Nephron (organoid): ENCODE data around the gene ICE1.

Experiments
- H3K27ac Mint-ChIP-seq, 3 experiments: 2 replicates each; pipeline ENCODE4 v1.8.0; 2020; ENCODE audit warnings: mixed read lengths in 3 of 3, mild to moderate bottlenecking in 2 of 3, moderate library complexity in 1 of 3
- H3K27me3 Mint-ChIP-seq: 2 replicates; pipeline ENCODE4 v1.8.0; 2021; ENCODE audit warnings: low read depth, mild to moderate bottlenecking, moderate library complexity, mixed read lengths
- H3K36me3 Mint-ChIP-seq: 2 replicates; pipeline ENCODE4 v1.8.0; 2020; ENCODE audit warnings: low read depth, mixed read lengths
- H3K4me1 Mint-ChIP-seq: 2 replicates; pipeline ENCODE4 v1.8.0; 2020; ENCODE audit warnings: mixed read lengths
- H3K4me3 Mint-ChIP-seq, 3 experiments: 2 replicates each; pipeline ENCODE4 v1.8.0; 2020; ENCODE audit warnings: mild to moderate bottlenecking in 3 of 3, mixed read lengths in 3 of 3, moderate library complexity in 2 of 3
- H3K9me3 Mint-ChIP-seq: 2 replicates; pipeline ENCODE4 v1.8.0; 2020; ENCODE audit warnings: mixed read lengths
- TF ChIP-seq, protein P1 (sequence below), 3 experiments: fragments of 200-600 bp; sonication (generic); IDR thresholded peaks; one replicate each; pipeline ENCODE4 v1.5.0; 2021; ENCODE audit warnings: antibody characterized with exemption in 3 of 3; ENCODE audit not compliant: unreplicated experiment in 3 of 3

ICE1 gene

DNA sequence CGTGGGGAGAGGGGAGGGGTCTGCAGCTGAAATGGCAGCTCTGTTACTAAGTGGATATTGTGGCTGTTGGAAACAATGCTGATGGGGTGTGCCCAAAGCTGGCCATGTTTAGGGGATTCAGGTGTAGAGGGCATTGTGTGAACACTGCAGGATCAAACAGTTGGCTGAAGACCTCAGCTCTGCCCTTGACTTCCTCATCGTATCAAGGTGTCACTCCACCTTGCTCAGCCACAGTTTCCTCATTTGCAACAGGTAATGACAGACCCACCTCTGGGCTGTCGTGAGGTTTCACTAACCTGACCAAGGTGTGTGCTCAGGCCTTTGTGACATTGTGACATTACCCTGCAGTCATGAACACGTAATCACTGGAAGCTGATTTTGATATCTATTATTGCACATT is 111.9 kb downstream of the ICE1 start:
- H3K4me1 Mint-ChIP-seq: peaks cover 14% of the 10 kb centered on the region
- no peak overlapping the region for H3K27ac Mint-ChIP-seq
- no peak overlapping the region for H3K4me3 Mint-ChIP-seq
- H3K27me3 Mint-ChIP-seq: peaks cover 14% of the 10 kb centered on the region
- H3K9me3 Mint-ChIP-seq: peaks cover 3% of the 10 kb centered on the region
- H3K36me3 Mint-ChIP-seq: no peaks in the 10 kb centered on the region
- TF ChIP-seq, protein P1, sequence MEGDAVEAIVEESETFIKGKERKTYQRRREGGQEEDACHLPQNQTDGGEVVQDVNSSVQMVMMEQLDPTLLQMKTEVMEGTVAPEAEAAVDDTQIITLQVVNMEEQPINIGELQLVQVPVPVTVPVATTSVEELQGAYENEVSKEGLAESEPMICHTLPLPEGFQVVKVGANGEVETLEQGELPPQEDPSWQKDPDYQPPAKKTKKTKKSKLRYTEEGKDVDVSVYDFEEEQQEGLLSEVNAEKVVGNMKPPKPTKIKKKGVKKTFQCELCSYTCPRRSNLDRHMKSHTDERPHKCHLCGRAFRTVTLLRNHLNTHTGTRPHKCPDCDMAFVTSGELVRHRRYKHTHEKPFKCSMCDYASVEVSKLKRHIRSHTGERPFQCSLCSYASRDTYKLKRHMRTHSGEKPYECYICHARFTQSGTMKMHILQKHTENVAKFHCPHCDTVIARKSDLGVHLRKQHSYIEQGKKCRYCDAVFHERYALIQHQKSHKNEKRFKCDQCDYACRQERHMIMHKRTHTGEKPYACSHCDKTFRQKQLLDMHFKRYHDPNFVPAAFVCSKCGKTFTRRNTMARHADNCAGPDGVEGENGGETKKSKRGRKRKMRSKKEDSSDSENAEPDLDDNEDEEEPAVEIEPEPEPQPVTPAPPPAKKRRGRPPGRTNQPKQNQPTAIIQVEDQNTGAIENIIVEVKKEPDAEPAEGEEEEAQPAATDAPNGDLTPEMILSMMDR (IDR thresholded peaks at IDR 0.05; ENCODE audit: unreplicated experiment in 3 of 3): no peak

DNA sequence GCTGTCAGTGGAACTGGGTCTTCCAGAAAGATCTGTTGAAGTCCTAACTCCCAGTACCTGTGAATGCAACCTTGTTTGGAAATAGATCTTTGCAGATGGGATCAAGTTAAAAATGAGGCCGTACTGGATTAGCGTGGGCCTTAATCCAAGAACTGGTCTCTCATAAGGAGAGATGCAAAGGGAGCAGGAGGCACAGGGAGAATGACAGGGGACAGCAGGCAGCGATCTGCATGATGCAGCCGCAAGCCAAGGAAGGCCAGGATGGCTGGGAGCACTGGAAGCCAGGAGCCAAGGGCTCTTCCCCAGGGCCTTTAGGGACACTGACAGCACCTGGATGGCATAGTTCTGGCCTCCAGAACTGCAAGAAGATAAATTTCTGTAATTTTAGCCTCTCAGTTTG is 114.4 kb downstream of the ICE1 start:
- TF ChIP-seq, protein P1 (IDR thresholded peaks at IDR 0.05; ENCODE audit: unreplicated experiment in 3 of 3): no peak
- Mint-ChIP-seq H3K27ac (no peak overlapping the region), H3K9me3 (no peaks in the 10 kb centered on the region), H3K27me3 (peaks cover 10% of the 10 kb centered on the region), H3K36me3 (no peaks in the 10 kb centered on the region), H3K4me3 (no peak overlapping the region), H3K4me1 (peaks cover 5% of the 10 kb centered on the region)

- Mint-ChIP-seq H3K27ac (no peak overlapping the region), H3K4me3 (no peak overlapping the region), H3K4me1 (peaks cover 5% of the 10 kb centered on the region), H3K27me3 (peaks cover 10% of the 10 kb centered on the region), H3K36me3 (no peaks in the 10 kb centered on the region), H3K9me3 (no peaks in the 10 kb centered on the region)
- TF ChIP-seq, protein P1 (IDR thresholded peaks at IDR 0.05; ENCODE audit: unreplicated experiment in 3 of 3): no peak
These were observed 114.9 kb downstream of the ICE1 start for GRCh38 chr5:5537426-5537825.

GRCh38 chr5:5539590-5539989 is 117.1 kb downstream of the ICE1 start:
- Mint-ChIP-seq H3K4me1 (no peaks in the 10 kb centered on the region), H3K36me3 (no peaks in the 10 kb centered on the region)
- TF ChIP-seq, protein P1 (IDR thresholded peaks at IDR 0.05; ENCODE audit: unreplicated experiment in 3 of 3): no peak

More at GRCh38 chr5:5539590-5539989, 117.1 kb downstream of the ICE1 start:
- no peak overlapping the region for H3K27ac Mint-ChIP-seq
- peaks cover 9% of the 10 kb centered on the region for H3K27me3 Mint-ChIP-seq
- no peak overlapping the region for H3K4me3 Mint-ChIP-seq
- H3K9me3 Mint-ChIP-seq: no peaks in the 10 kb centered on the region
